ENCODE measurements around the gene SRRM2.

Gene SRRM2

GRCh38 chr16:2785101-2785991 lies 32.9 kb downstream of the SRRM2 start:
- DNase-seq = no peak
- in situ Hi-C loops (cut with MboI; ENCODE audit: low pct_unique_long_range_greater_than_20kb, low sequenced_read_pairs) = no loop called here

GRCh38 chr16:2786061-2786825 lies 33.8 kb downstream of the SRRM2 start:
- in situ Hi-C loops (cut with MboI; ENCODE audit: low pct_unique_long_range_greater_than_20kb, low sequenced_read_pairs) = no loop called here
- no peak for DNase-seq

GRCh38 chr16:2786826-2787151 lies 34.4 kb downstream of the SRRM2 start:
- in situ Hi-C loops (cut with MboI; ENCODE audit: low pct_unique_long_range_greater_than_20kb, low sequenced_read_pairs) = no loop called here
- DNase-seq = no peak

GRCh38 chr16:2787406-2787805 lies 35.0 kb downstream of the SRRM2 start, which contains the start of gene PRSS33:
Gene PRSS33, minus strand, starts transcription at chr16:2787560. Its CDS starts 1,013 bp downstream, at chr16:2786547.
- DNase-seq = no peak
- in situ Hi-C loops (cut with MboI; ENCODE audit: low pct_unique_long_range_greater_than_20kb, low sequenced_read_pairs) = no loop called here

GRCh38 chr16:2787961-2788360 lies 35.5 kb downstream of the SRRM2 start:
- DNase-seq = no peak
- in situ Hi-C loops (cut with MboI; ENCODE audit: low pct_unique_long_range_greater_than_20kb, low sequenced_read_pairs) = no loop called here

- in situ Hi-C loops (cut with MboI; ENCODE audit: low pct_unique_long_range_greater_than_20kb, low sequenced_read_pairs) = no loop called here
- no peak for DNase-seq
Observed at GRCh38 chr16:2790631-2791030, 38.2 kb downstream of the SRRM2 start.

GRCh38 chr16:2791174-2791573 lies 38.7 kb downstream of the SRRM2 start:
- in situ Hi-C loops (cut with MboI; ENCODE audit: low pct_unique_long_range_greater_than_20kb, low sequenced_read_pairs) = no loop called here
- DNase-seq = no peak

- in situ Hi-C loops (cut with MboI; ENCODE audit: low pct_unique_long_range_greater_than_20kb, low sequenced_read_pairs) = no loop called here
- DNase-seq = no peak
Observed at GRCh38 chr16:2792940-2793339, 40.5 kb downstream of the SRRM2 start.

GRCh38 chr16:2795395-2796143 lies 43.1 kb downstream of the SRRM2 start:
- no peak for DNase-seq
- in situ Hi-C loops (cut with MboI; ENCODE audit: low pct_unique_long_range_greater_than_20kb, low sequenced_read_pairs) = no loop called here

GRCh38 chr16:2798723-2799204 lies 46.3 kb downstream of the SRRM2 start:
- DNase-seq = no peak
- in situ Hi-C loops (cut with MboI; ENCODE audit: low pct_unique_long_range_greater_than_20kb, low sequenced_read_pairs) = no loop called here

- in situ Hi-C loops (cut with MboI; ENCODE audit: low pct_unique_long_range_greater_than_20kb, low sequenced_read_pairs) = no loop called here
Observed at GRCh38 chr16:2799205-2799858, 46.9 kb downstream of the SRRM2 start.

GRCh38 chr16:2799859-2800226 lies 47.4 kb downstream of the SRRM2 start:
- DNase-seq = no peak
- in situ Hi-C loops (cut with MboI; ENCODE audit: low pct_unique_long_range_greater_than_20kb, low sequenced_read_pairs) = no loop called here

More at GRCh38 chr16:2799205-2799858, 46.9 kb downstream of the SRRM2 start:
- no peak for DNase-seq

- in situ Hi-C loops (cut with MboI; ENCODE audit: low pct_unique_long_range_greater_than_20kb, low sequenced_read_pairs) = no loop called here
- no peak for DNase-seq
Observed at GRCh38 chr16:2803545-2804195, 51.2 kb downstream of the SRRM2 start.

GRCh38 chr16:2804728-2805127 lies 52.3 kb downstream of the SRRM2 start:
- no peak for DNase-seq
- in situ Hi-C loops (cut with MboI; ENCODE audit: low pct_unique_long_range_greater_than_20kb, low sequenced_read_pairs) = no loop called here

- in situ Hi-C loops (cut with MboI; ENCODE audit: low pct_unique_long_range_greater_than_20kb, low sequenced_read_pairs) = no loop called here
- no peak for DNase-seq
Observed at GRCh38 chr16:2806286-2806685, 53.8 kb downstream of the SRRM2 start.

GRCh38 chr16:2808181-2808580 lies 55.7 kb downstream of the SRRM2 start:
- in situ Hi-C loops (cut with MboI; ENCODE audit: low pct_unique_long_range_greater_than_20kb, low sequenced_read_pairs) = no loop called here
- no peak for DNase-seq

- in situ Hi-C loops (cut with MboI; ENCODE audit: low pct_unique_long_range_greater_than_20kb, low sequenced_read_pairs) = no loop called here
- no peak for DNase-seq
Observed at GRCh38 chr16:2809149-2809760, 56.8 kb downstream of the SRRM2 start.

GRCh38 chr16:2810651-2811050 lies 58.2 kb downstream of the SRRM2 start:
- DNase-seq = no peak
- in situ Hi-C loops (cut with MboI; ENCODE audit: low pct_unique_long_range_greater_than_20kb, low sequenced_read_pairs) = no loop called here

All from KBM-7 (cell line).